Testis (tissue), 2 donors: ENCODE data around the gene TSPYL4.

Experiments used
- CTCF ChIP-seq, 3 experiments: fragments of 450-650 bp in 2 of 3; fragments of 200-600 bp in 1 of 3; sonication (generic) in 1 of 3; IDR thresholded peaks; one replicate each; pipeline ENCODE4 v1.5.1; 2016 to 2019; ENCODE audit warnings: antibody characterized with exemption in 3 of 3, mild to moderate bottlenecking in 2 of 3, moderate library complexity in 1 of 3
- POLR2A ChIP-seq: fragments of 450-650 bp; IDR thresholded peaks from one replicate; pipeline ENCODE4 v1.6.1; 2017; ENCODE audit warnings: antibody characterized with exemption, mild to moderate bottlenecking, moderate library complexity

GRCh38 chr6:116210750-116211425 lies 43.0 kb downstream of the TSPYL4 start:
- TF ChIP-seq CTCF (IDR thresholded peaks at IDR 0.05) = no peak
- no peak for TF ChIP-seq POLR2A
